GM12892 (cell line): ENCODE data around the gene IFNG-AS1.

Source experiments
- POLR2A ChIP-seq: IDR thresholded peaks from 2 replicates; pipeline ENCODE4 v1.6.1; 2011; ENCODE audit warnings: low read depth, low read length, control low read depth
- POLR2AphosphoS5 ChIP-seq: IDR thresholded peaks from 2 replicates; pipeline ENCODE4 v1.6.1; 2011; ENCODE audit warnings: low read depth, low read length, control low read depth
- TAF1 ChIP-seq: IDR thresholded peaks from 2 replicates; pipeline ENCODE4 v1.6.1; 2011; ENCODE audit warnings: low read depth, mild to moderate bottlenecking, control low read depth, low read length, borderline replicate concordance

DNA sequence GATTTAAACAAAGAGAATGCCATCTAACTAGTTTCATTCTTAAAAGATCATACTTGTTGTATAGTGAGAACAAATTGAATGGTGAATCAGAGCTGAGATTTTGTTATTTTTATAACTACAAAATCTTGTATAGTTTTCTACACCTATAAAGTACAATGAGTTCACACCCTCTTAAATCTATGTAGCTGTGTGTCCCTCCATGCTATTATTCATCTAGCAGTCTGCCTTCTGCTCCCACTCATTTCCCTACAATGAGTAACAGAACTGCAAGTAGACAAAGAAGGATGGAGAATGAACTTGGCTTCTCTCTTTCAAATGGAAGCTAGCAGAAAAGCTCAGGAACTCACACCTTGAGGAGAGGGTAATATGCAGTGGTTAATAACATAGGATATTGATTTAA, 7.1 kb downstream of the IFNG-AS1 start:
- TF ChIP-seq POLR2A (no peak), POLR2AphosphoS5 (no peak), TAF1 (no peak)
